Loucy (cell line): ENCODE results near the gene TTC7B.

ENCODE experiments used
- H2AFZ ChIP-seq: fragments of 200-600 bp; sonication (generic); 2 replicates; pipeline ENCODE4 v1.6.0; 2016; ENCODE audit warnings: antibody characterized with exemption, mild to moderate bottlenecking, low read length, moderate library complexity
- H3F3A ChIP-seq: fragments of 200-600 bp; 2 replicates; pipeline ENCODE4 v1.6.0; 2016; ENCODE audit warnings: antibody characterized with exemption, low read depth, mild to moderate bottlenecking
- H3K27me3 ChIP-seq: fragments of 200-600 bp; sonication (generic); 2 replicates; pipeline ENCODE4 v1.6.1; 2014; ENCODE audit warnings: low read length, mild to moderate bottlenecking; ENCODE audit not compliant: insufficient read depth, poor library complexity, severe bottlenecking
- H3K36me3 ChIP-seq: fragments of 200-600 bp; sonication (generic); 2 replicates; pipeline ENCODE4 v1.6.1; 2016; ENCODE audit warnings: low read length; ENCODE audit not compliant: insufficient read depth
- H3K4me1 ChIP-seq: fragments of 200-600 bp; sonication (generic); 2 replicates; pipeline ENCODE4 v1.5.1; 2014; ENCODE audit warnings: low read length, mild to moderate bottlenecking; ENCODE audit not compliant: insufficient read depth, poor library complexity, severe bottlenecking
- H3K4me2 ChIP-seq: fragments of 200-600 bp; sonication (generic); 2 replicates; pipeline ENCODE4 v1.6.0; 2014; ENCODE audit warnings: antibody characterized with exemption, low read length, low read depth, mild to moderate bottlenecking; ENCODE audit not compliant: poor library complexity, severe bottlenecking
- H3K4me3 ChIP-seq: fragments of 200-600 bp; sonication (generic); 2 replicates; pipeline ENCODE4 v1.5.1; 2014; ENCODE audit warnings: low read length, mild to moderate bottlenecking, mixed read lengths; ENCODE audit not compliant: poor library complexity, severe bottlenecking
- H3K79me2 ChIP-seq: fragments of 200-600 bp; sonication (generic); 2 replicates; pipeline ENCODE4 v1.6.1; 2014; ENCODE audit warnings: low read length; ENCODE audit not compliant: insufficient read depth
- H3K9ac ChIP-seq: fragments of 200-600 bp; sonication (generic); 2 replicates; pipeline ENCODE4 v1.6.0; 2014; ENCODE audit warnings: mild to moderate bottlenecking, low read depth, low read length, moderate library complexity; ENCODE audit not compliant: poor library complexity, severe bottlenecking
- H3K9me2 ChIP-seq: fragments of 200-600 bp; sonication (generic); replicated peaks from 2 replicates; pipeline ENCODE4 v1.6.1; 2016; ENCODE audit warnings: low read depth, low read length, mixed read lengths
- H3K9me3 ChIP-seq: fragments of 200-600 bp; sonication (generic); 2 replicates; pipeline ENCODE4 v1.6.1; 2014; ENCODE audit warnings: mild to moderate bottlenecking, antibody characterized with exemption, low read length, low read depth; ENCODE audit not compliant: insufficient read depth
- H4K20me1 ChIP-seq: fragments of 200-600 bp; sonication (generic); 2 replicates; pipeline ENCODE4 v1.6.0; 2014; ENCODE audit warnings: antibody characterized with exemption, low read length, mild to moderate bottlenecking; ENCODE audit not compliant: insufficient read depth, poor library complexity, severe bottlenecking
- CTCF ChIP-seq: fragments of 200-600 bp; sonication (generic); conservative IDR thresholded peaks from 2 replicates; pipeline ENCODE4 v1.5.1; 2014; ENCODE audit warnings: mild to moderate bottlenecking, antibody characterized with exemption, low read length
- EZH2phosphoT487 ChIP-seq: fragments of 200-600 bp; IDR thresholded peaks from 2 replicates; pipeline ENCODE4 v1.6.1; 2018; ENCODE audit warnings: antibody characterized with exemption, mild to moderate bottlenecking, moderate library complexity, borderline replicate concordance

The TTC7B gene

GRCh38 chr14:90807060-90807459, 9.2 kb downstream of the TTC7B start:
- peak overlapping the region; percentile 19 for H3K9ac ChIP-seq
- no peaks in the 10 kb centered on the region for H3K9me3 ChIP-seq
- no peaks in the 10 kb centered on the region for H3K27me3 ChIP-seq
- TF ChIP-seq EZH2phosphoT487 (no peak), CTCF (no peak)
- peaks cover 14% of the 10 kb centered on the region for H3F3A ChIP-seq
- H3K9me2 ChIP-seq = no peaks in the 10 kb centered on the region
- H3K4me2 ChIP-seq = peak overlapping the region; percentile 11
- no peak overlapping the region for H3K4me3 ChIP-seq
- H3K4me1 ChIP-seq = peaks cover 93% of the 10 kb centered on the region
- H3K36me3 ChIP-seq = no peaks in the 10 kb centered on the region
- H3K79me2 ChIP-seq = peaks cover 85% of the 10 kb centered on the region
- H4K20me1 ChIP-seq = no peaks in the 10 kb centered on the region
- no peak overlapping the region for H2AFZ ChIP-seq

GRCh38 chr14:90805662-90806540, 10.3 kb downstream of the TTC7B start:
- Histone ChIP-seq H3F3A (peaks cover 16% of the 10 kb centered on the region), H4K20me1 (no peaks in the 10 kb centered on the region), H3K9me2 (no peaks in the 10 kb centered on the region), H2AFZ (no peak overlapping the region), H3K9me3 (no peaks in the 10 kb centered on the region), H3K36me3 (no peaks in the 10 kb centered on the region), H3K4me1 (peaks cover 94% of the 10 kb centered on the region), H3K79me2 (peaks cover 76% of the 10 kb centered on the region), H3K9ac (peak overlapping the region; percentile 28), H3K4me3 (no peak overlapping the region), H3K4me2 (peak overlapping the region; percentile 4), H3K27me3 (no peaks in the 10 kb centered on the region)
- no peak for TF ChIP-seq EZH2phosphoT487
- TF ChIP-seq CTCF = no peak

GRCh38 chr14:90805084-90805391, 11.2 kb downstream of the TTC7B start:
- Histone ChIP-seq H4K20me1 (no peaks in the 10 kb centered on the region), H3K9me3 (no peaks in the 10 kb centered on the region), H3K4me3 (no peak overlapping the region), H3K9ac (peak overlapping the region; percentile 67), H3K79me2 (peaks cover 67% of the 10 kb centered on the region), H3K4me1 (peaks cover 92% of the 10 kb centered on the region), H3K4me2 (peak overlapping the region; percentile 63), H2AFZ (no peak overlapping the region), H3F3A (peaks cover 16% of the 10 kb centered on the region), H3K27me3 (no peaks in the 10 kb centered on the region), H3K36me3 (no peaks in the 10 kb centered on the region), H3K9me2 (no peaks in the 10 kb centered on the region)
- no peak for TF ChIP-seq CTCF
- TF ChIP-seq EZH2phosphoT487 = no peak
